NCI-H69 (cell line): Measurements from ENCODE around the gene DCLK3.
A peak's percentile ranks its signal among the peaks of the same experiment; 100 is the strongest.

Source experiments
- DNase-seq: peaks from one replicate; lab custom pipeline; 2025; lab: John Stamatoyannopoulos, UW

Gene DCLK3

DNA sequence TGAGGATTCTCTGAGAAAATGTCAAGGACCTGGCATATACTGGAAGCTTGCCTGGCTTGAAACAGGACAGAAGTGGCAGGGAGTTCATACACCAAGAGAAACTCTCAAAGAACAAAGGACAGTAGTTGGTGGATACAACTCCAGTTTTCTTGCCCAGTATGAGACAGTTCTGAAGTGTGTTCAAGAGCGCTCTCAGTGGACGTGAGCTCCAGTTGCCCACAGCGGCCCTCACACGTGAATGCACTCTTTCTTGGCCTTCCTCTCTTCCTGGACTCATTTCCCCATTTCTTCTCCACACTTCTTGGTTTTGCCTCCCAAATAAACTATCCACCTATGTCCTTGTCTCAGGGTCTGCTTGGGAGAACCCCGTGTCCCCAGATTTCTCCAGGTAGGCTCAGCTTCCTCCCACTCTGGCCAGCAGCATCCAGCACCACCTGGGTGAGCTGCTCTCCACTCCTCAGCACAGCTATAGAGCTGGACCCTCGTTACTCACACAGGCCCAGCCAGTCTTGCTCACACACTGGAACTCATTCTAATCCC, 54.5 kb downstream of the DCLK3 start:
- DNase-seq = no peak

GRCh38 chr3:36709281-36709680, 55.1 kb downstream of the DCLK3 start:
- DNase-seq = no peak

- no peak for DNase-seq
Measured at GRCh38 chr3:36707623-36708409, 56.5 kb downstream of the DCLK3 start.

GRCh38 chr3:36705015-36705414, 59.3 kb downstream of the DCLK3 start:
- DNase-seq = no peak

DNA sequence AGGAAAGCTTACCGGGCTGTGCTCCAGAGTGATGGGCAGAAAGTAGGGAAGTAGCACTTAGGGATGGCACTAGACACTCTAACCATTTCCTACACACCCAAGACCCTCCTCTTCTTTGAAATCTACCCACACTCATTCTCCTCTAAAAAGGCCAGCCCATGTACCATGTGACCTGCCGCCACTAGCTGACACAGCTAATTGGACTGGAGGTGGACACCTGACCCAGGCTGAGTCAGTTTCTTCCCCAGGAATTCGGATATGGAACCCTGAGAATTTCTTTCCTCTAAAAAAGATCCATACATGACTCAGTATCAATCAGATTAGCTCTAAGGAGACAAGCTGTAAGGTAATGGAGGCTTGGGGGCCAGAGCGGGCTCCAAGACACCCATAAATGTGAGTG, 60.1 kb downstream of the DCLK3 start:
- DNase-seq = no peak

DNA sequence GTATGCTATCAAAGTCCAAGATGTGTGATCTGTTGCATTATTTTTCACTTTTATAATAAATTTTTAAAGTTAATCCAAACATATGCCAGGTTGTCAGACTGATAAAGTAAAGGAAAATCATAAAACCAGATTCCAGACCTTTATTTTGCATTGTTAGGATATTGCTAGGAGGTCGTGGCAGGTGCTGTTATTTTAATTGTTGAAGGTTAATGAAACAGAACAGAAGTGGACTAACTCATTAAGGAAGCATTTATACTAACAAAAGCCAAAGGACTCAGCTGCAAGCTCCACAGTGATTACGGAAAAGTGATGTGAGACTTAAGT, 63.1 kb downstream of the DCLK3 start:
- no peak for DNase-seq

DNA sequence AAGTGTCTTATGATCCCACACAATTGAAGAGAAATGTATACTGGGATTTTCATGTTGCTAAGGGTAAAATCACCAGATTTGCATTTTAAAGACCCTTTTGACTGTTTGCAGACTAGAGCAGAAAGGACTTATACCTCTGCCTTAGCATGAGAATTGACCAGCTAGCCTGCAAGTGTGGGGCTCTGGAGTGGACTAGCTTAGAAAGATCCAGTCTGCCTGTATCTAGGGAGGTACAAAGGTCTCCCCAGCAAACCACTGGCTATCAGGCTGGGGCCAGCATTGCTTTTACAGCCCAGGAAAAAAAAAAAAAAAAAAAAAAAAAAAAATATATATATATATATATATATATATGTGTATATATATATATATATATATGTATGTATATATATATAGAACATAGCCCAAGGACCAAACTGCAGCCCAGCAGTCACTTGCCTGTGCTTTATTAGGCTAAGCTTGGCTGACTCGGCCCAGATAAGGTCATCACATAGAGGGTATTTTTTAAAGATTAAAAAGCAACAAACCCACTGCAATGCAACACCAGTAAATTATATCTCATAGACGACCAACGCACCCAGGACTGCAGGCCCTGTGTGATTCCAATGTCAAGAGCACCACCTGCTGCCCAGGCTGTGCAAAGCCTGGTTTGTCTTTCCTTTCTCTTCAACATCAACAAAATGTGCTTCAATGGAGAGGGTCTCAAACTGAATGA, 63.7 kb downstream of the DCLK3 start:
- peak; percentile 38 for DNase-seq

DNA sequence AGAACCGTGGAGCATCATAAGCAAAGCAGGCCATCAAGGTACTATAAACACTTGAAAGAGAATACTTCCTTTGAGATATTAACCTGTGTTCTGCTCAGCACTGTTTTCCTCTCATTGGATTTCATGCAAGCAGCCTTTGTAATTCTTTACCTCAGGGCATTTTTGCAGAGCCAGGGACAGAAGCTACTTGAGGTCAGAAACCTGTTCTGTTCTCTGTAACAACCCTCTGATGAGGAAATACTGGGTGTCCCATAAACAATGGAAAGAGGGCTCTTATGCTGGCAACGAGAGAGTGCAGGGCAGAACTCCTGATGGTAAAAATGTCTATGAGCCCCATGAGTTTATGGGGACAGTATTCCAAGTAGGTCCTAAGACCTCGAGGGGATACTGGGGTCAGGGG, 66.0 kb downstream of the DCLK3 start:
- DNase-seq = no peak

DNA sequence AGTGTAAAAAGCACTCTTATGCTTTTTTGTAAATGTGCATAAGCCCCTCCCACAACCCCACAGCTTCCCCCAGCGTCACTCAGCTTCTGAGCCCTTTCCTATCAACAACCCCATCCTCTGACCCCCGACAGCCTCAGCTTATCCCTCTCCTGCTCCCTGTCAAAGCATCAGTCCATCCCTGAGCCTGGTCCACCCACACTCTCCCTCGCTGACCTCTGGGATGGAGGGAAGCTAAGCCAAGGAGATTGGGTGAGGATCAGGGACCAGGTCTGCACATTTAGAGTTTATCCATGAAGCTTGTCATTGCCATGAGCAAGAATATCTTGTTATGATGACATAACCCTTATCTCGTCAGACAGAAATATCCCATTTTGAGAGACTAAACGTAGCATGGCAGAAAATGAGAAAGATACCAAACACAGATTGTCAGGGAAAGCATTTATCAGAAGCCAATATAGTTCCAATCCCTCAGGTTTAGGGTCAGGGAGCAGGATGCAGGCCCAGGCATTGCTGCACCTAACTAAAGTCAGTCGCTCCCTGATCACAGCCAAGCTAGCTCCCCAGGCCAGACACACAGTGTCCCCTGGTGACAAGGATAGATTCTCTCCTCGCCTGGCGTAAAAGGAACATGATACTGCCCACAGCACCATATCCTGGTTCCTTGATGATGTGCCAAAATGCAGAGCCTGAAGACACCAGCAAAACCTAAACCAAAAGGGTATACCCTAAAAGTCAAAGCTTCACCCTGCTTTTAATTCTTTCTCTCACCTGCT, 66.9 kb downstream of the DCLK3 start:
- no peak for DNase-seq

DNA sequence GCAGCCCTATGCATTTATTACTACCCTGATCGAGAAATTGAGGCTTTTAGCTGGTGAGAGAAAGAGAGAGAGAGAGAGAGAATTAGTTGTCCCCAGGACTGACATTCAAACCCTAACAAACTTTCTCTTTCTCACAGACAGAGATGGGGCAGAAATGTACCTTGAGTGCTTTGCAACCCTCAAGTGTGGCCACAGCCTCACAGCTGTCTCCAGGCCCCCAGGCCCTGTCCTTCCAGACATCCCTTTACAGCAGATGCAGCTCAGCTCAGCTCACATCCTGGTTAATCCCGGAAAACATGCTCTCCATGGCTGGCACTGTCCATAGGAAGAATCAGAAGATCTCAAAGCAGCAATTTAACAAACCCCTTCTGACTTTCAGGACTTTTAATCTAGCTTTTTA, 67.6 kb downstream of the DCLK3 start:
- no peak for DNase-seq

GRCh38 chr3:36695769-36696137, 68.6 kb downstream of the DCLK3 start:
- no peak for DNase-seq

- DNase-seq = no peak
Measured at GRCh38 chr3:36695113-36695768, 69.1 kb downstream of the DCLK3 start.

DNA sequence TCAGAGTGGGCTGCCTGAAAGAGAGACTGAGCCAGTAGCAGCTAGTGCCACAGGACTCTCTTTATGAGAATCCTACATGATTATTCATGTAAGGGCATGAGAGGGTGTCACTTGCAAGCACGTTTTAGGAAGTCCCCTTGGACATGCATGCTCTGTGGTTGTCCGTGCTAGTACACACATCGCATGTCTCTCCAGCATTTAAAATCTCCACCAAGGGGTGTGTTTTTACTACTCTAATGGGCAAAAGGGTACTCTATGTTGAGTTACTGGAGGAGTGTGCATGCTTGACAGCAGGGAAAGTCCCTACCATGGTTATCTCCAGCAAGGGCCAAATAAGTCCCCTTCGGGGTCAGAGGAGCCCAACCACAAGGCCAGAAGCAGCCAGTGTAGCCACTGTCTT, 70.7 kb downstream of the DCLK3 start:
- no peak for DNase-seq

GRCh38 chr3:36689560-36689959, 74.8 kb downstream of the DCLK3 start:
- no peak for DNase-seq

- DNase-seq = no peak
Measured at GRCh38 chr3:36688815-36689214, 75.5 kb downstream of the DCLK3 start.

DNA sequence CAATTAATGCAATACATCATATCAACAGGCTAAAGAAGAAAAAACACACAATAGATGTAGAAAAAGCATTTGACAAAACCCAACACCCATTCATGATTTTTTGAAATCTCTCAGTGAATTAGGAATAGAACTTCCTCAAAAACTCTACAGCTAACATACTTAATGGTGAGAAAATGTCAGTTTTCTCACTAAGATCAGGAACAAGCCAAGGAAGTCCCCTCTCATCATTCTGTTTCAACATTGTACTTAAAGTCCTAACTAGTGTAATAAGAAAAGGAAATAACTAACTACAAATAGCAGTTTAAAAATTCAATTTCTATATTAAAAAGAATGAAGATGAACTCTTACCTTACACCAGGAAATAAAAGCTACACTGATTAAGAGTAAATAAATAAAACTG, 77.8 kb downstream of the DCLK3 start:
- DNase-seq = no peak

DNA sequence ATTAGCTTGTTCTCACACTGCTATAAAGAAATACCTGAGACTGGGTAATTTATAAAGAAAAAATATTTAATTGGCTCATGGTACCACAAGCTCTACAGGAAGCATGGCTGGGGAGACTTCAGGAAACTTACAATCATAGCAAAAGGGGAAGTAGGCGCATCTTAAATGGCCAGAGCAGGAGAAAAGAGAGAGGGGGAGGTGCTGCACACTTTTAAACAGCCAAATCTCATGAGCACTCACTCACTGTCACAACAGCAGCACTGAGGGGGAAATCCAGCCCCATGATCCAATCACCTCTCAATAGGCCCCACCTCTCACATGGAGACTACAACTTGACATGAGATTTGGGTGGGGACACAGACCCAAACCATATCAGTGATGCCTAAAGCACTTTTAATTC, 82.5 kb downstream of the DCLK3 start:
- no peak for DNase-seq

DNA sequence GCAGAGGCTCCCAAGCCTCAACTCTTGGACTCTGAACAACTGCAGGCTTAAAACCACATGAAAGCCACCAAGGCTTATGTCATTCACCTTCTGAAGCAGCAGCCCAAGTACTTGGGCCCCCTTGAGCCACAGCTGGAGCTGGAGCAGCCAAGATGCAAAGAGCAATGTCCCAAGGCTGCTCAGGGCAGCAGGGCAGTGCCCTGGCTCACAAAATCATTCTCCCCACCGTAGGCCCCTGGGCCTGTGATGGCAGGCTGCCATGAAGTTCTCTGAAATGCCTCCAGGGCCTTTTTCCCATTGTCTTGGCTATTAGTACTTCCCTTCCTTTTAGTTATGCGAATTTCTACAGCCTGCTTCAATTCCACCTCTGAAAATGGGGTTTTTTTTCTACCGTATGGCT, 83.4 kb downstream of the DCLK3 start:
- no peak for DNase-seq

GRCh38 chr3:36679384-36680200, 84.8 kb downstream of the DCLK3 start:
- DNase-seq = no peak

DNA sequence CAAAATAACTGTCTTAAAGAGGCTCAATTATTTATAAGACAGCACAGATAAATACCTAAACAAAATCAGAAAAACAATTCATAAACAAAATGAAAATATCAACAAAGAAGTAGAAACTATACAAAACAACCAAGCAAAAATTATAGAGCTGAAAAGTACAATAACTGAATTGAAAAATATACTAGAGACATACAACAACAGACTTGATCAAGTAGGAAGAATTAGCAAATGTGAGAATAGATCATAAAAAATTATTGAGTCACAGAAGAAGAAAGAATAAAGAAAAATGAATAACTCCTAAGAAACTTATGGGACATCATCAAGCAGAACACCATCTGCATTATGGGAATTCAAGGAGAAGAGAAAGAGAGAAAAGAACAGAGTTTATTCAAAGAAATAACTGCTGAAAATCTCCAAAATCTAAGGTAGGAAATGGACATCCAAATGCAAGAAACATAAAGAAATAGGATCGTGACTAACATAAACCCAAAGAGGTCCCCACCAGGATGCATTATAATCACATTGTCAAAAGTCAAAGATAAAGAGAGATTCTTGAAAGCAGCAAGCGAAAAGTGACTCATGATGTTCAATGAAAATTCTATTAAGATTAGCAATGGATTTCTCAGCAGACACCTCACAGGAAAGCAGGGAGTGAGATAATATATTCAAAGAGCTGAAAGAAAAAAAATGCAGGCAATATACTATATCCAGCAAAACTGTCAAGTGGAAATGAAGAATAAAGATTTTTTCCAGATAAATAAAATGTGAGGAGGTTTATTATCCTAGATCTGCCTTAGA, 85.9 kb downstream of the DCLK3 start:
- DNase-seq = no peak
